ENCODE data around the gene LIN7A.

LIN7A gene, protein sequence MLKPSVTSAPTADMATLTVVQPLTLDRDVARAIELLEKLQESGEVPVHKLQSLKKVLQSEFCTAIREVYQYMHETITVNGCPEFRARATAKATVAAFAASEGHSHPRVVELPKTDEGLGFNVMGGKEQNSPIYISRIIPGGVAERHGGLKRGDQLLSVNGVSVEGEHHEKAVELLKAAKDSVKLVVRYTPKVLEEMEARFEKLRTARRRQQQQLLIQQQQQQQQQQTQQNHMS

DNA sequence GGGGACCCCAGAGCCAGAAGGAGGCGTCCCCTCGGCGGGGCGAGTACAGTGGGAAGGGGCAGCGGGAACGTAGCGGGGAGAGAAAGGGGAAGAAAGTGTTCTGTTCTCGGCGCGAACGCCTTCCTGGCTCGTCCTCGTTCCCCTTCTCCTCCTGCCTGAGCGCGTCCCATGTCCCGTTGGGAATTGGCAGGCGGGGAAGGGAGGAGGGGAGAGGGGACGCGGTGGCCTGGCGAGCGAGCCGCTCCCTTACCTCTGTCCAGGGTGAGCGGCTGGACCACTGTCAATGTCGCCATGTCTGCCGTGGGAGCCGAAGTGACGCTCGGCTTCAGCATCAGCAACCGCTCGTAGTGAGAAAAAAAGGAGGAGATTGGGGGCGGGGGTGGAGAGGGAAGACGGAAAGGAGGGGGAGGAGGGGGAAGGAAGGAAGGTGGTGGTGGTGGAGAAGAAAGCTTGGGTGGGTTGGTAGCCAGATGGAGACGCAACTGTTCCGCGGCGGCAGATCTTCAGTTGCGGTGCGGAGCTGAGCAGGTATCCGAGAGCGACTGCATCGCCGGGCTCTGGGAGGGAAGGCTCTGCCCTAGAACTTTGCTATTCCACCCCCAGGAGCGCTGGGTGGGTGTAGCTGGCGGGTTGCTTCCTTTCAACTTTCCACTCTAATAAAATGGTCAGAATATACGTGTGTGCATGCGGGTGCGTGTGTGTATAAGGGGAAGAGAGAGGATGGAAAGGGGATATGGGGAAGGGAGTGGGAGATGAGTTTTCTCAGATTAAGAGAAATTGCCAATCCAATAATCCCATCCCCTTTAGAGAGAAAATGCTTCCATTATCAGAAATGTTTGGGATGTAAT, at the start of gene LIN7A:
Gene LIN7A (minus strand): TSS at position 544 of the 848 bp plus-strand sequence. CDS start 212 bp downstream, at position 332.
- peak; percentile 38 for DNase-seq (ENCODE audit: low read depth, low spot score)

DNA sequence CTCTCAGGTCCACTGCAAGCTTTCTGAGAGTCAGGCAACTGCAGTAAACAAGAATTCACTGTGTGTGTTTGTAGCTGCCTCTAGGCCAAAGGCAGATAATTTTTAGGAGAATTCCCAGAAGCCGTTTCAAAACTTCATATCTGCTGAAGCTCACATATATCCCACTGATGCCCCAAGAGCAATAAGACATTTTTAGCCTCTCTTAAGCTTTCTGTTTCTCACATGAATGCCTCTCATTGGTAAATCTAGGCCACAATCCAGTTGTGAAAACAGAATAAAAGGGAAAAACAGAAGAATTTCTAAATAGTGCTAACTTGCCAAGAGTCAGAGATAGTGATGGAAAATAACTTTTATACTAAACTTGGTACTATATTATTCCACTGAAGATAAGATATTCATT, 48.5 kb upstream of the LIN7A start:
- DNase-seq (ENCODE audit: low read depth, low spot score), result no peak

DNA sequence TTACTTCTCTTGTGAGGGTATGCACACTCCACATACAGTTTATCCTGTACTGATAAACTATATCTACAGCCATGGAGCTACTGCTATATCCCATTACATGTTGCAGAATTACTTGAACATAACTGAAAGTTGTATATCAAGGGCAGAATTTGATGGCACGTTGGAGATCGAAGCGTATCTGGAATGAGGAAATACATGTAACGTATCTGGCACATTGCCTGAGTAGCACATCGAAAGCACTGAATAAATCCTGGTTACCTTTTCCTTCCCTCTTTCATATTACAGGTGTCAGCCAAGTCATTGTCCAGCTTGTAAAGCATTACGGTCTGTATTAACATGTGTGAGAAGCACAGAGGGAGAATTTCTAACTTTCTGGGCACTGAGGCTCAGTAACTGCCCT, 42.1 kb upstream of the LIN7A start:
- no peak for DNase-seq (ENCODE audit: low read depth, low spot score)

DNA sequence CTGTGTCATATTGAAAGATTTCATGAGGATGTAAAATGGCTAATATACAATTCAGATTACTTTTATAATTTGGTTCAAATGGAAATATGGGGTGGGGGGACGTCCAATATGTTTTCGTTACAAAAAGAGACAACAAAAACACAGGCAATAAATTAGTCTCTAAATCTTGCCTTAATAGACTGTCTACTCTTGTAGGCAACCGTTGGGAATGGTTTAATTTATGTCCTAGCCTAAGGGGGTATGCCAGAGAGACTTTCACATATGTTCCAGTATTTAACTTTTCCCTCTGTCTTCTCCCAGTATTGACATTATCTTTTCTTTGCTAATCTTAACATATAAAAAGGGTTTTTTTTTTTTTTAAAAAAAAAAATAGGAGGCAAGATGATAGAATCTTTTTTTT, 41.5 kb upstream of the LIN7A start:
- DNase-seq (ENCODE audit: low read depth, low spot score), result no peak

DNA sequence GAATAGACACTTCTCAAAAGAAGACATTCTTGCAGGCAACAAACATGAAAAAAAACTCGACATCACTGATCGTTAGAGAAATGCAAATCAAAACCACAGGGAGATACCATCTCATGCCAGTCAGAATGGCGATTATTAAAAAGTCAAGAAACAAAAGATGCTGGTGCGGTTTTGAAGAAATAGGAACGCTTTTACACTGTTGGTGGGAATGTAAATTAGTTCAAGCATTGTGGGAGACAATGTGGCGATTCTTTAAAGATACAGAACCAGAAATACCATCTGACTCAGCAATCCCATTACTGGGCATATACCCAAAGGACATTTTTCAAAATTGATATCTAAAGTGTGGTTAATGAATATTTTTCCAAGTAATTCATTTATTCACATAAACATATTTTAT, 39.6 kb upstream of the LIN7A start:
- no peak for DNase-seq (ENCODE audit: low read depth, low spot score)

DNA sequence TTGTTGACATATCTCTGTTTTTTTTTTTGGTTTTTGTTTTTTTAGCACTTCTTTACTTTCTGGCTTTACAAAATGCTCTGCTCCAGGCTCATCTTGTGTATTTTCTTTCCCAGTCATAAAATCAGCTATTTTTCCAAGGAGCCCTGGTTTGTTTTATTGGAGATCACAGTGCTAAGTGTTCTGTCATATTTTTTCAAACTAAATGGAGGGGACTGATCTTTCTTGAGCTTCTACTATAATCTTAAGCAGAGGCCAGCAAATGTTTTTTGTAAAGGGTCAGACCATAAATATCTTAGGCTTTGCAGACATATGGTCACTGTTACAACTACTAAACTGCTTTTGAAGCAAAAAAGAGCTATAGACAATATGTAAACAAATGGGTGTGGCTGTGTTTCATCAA, 30.6 kb upstream of the LIN7A start:
- DNase-seq (ENCODE audit: low read depth, low spot score), result no peak

DNA sequence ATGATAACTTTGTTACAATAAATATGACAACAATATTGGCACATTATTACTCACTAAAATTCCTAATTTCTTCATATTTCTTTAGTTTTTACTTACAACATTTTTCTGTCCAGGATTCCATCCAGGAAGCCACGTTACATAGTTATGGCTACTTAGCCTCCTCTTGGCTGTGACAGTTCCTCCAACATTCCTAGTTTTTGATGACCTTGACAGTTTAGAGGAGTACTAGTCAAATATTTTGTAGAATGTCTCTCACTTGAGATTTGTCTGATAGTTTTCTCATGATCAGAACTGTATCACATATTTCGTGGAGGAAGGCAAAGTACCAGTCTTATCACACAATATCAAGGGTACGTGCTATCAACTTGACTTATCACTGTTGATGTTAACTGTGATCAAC, 29.8 kb upstream of the LIN7A start:
- no peak for DNase-seq (ENCODE audit: low read depth, low spot score)

DNA sequence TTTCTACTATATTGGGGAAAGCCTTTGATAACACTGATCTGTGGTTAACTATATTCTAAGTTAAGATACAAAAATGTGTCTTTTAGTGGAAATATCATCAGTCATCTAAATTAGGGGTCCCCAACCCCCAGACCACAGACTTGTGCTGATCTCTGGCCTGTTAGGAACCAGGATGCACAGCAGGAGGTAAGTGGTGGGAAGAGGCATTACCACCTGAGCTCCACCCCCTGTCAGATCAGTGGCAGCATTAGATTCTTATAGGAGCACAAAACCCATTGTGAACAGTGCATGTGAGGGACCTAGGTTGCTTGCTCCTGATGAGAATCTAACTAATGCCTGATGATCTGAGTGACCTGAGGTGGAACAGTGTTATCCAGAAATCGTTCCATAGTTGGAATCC, 28.3 kb upstream of the LIN7A start:
- peak; percentile 30 for DNase-seq (ENCODE audit: low read depth, low spot score)

DNA sequence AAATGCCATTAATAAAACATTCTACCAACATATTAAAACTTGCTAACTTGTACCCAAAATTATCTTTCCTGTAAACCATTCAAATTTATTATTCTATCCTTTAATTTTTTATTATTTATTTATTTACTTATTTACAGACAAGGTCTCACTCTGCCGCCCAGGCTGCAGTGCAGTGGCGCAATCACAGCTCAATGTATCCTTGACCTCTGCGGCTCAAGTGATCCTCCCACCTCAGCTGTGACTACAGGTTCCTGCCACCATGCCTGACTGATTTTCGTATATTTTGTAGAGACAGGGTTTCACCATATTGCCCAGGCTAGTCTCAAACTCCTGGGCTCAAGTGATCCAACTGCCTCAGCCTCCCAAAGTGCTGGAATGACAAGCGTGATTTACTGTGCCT, 20.4 kb upstream of the LIN7A start:
- no peak for DNase-seq (ENCODE audit: low read depth, low spot score)

DNA sequence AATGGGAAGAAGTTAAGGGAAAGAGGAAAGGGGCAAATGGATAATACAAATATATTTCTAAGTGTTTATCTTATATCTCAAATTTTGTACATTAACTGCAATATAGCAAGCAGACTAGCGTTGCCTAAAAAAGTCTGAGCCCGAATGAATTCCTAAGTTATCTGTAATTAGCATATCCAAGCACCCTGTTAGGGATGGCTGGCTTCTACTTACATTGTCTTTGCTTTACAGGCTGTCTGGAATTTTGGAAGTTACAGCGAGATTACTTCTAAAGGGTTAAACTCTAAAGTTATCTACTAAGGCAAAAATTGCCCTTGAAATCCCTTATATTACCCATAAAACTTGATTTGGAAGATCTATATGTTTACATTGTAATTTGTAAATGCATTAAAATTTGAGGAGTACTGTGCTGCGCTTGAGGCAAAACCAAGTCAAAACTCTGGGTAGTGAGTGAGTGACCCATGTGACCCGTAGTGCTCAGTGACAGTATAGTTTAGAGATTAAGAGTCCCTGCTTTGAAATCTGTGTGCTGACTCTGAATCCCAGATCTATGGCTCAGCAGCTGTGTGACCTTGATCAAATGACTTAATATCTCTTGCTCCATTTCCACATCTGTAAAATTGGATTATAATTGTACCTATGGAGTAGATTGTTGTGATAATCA, 17.3 kb upstream of the LIN7A start:
- no peak for DNase-seq (ENCODE audit: low read depth, low spot score)

DNA sequence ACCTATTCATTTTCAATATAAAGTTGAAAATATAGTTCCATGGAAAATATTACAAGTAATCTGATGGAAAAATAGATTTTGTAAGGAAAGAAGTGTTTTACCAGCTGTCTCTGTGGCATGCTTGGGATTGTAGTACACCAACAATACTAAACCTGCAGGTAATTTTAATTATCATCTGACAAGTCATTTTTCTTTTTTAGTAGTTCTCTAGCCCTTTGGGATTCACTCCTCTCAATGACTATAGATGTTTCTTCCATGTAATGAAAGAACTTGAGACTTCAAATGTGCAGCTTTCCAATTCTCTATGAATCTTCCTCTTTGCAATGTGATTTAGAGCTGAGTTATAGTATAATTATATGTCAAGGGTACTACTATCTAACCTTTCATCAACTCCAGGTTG, 14.7 kb upstream of the LIN7A start:
- DNase-seq (ENCODE audit: low read depth, low spot score), result no peak

DNA sequence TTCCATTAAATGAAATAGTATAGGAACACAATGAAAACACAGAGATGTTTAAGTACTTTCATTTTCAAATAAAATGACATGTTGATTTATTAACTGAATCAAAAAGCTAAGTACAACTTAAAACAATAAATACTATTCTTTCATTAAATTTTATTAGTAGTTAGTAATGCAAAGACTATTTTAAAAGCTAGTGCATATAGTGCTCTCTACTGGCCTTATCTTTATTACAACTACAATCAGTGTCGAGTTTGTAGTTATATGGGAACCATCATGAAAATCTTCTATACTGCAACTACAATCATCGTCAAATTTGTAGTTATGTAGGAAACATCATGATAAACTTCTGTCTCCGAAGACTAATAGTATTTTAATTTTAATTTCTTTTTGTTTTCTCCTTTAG, 8.9 kb upstream of the LIN7A start:
- no peak for DNase-seq (ENCODE audit: low read depth, low spot score)

DNA sequence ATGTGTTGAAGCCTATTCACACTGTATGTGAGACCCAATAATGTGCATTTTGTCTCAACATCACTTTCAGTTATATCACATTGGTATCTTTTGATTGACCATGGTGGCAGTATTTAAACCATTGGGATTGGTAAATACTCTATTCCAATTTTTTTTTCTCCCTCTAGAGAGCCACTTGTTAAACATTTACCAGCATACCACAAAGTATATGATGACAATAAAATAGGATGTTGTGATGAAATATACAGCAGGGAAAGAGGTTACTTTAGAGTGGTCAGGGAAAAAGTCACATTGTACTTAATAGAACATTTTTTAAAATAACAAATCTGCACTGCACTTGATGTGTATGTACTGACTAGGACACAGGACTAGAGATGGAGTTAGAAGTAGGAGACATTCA, 5.6 kb upstream of the LIN7A start:
- DNase-seq (ENCODE audit: low read depth, low spot score), result no peak

DNA sequence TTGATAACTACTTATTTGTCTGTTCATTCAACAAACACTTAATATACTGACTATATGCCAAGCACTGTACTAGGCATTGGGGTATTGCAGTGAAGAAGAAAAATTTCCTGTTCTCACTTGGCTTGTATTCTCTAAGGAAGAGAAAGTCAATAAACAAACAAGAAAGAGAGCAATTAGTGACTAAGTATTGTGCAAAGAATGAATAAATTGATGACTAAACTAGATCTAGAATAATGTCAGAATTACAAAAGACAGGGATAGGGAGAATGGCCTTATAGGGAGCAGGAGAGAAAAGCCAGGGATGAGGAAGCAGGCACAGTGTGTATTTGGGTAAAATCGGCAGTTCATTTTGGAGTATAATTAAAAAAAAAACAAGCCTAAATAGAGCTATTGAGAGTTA, 4.2 kb upstream of the LIN7A start:
- no peak for DNase-seq (ENCODE audit: low read depth, low spot score)

DNA sequence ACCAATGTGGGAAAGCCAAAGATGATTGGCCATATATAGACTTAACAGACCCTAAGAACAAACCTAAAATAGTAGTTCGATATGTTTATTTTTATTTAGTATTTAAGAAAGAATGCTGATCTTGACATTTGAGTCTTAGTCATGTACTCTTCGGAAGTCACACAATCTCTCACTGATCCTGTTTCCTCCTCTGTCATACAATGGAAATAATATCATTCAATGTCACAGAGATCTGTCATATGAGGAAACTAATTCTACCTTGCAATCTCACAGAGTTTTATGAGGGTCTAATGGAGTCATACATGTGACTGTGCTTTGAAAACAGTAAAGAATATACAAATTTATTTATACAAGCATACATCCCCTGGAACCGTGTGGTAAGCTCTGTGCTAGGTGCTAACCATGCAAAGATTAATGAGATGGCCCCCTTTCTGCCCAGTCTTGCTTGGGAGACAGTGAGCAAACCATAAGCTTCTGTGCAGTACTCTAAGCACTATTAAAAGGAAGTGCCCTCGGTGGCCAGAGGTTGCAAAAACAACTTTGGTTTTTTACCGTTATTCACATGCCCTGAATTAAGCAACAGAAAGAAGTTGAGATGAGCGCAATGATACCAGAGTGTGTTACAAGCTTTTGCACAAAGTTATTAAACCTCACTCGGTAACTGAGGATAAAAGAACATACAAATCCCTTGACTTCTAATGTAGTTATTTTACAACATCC, 1.7 kb upstream of the LIN7A start:
- DNase-seq (ENCODE audit: low read depth, low spot score), result no peak

DNA sequence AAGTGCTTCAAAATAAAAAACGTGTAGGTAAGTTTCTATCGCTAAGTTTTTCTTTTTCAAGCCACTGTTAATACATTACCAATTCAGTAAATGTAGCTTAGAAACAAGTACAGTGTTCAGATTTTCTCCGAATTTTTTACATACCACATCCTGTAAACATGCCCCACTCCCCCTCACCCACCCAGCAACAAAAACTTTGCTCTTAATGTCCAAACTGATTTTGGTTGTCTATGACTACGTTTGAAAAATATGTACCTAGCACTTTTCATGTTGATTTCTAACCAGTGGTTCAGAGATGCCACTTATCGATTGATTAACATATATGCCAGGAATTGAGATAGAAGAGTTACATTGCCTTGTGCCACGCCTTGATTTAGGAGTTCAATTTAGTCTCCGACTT, 663 bp upstream of the LIN7A start:
- no peak for DNase-seq (ENCODE audit: low read depth, low spot score)

DNA sequence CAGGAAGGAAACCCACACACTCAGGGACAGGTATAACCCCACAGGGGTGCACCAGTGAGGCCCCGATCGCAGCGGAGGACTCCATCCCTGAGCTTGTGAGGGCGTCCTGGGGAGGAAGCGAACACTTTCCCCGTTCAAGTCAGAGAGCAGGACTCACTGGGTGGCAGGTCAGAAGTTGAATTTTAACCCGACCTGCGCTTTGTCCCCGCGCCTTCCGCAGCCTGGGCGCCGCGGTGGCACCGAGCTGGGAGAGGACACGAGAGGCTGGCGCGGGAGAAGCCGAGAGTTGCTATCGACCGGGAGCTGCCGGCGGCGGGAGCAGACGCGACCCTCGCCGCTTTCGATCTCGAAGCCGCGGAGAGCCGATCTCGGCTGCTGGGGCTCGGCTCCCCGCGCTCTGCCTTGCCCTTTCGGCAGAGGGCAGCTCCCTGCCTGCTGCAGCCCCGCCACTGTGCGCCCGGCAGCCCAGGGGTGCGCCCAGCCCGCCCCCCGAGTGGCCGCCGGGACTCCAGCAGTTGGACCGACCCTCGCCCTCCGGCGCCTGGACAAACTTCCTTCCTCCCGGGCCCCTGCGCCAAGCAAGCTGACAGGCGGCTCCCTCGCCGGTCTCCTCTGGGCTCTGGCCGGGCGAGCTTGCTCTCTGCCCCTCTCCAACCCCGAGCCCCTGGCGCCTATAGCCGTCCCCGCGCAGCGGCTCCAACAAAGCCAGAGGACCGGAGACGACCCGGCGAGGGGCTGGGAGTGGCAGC, 918 bp downstream of the LIN7A start:
- peak; percentile 30 for DNase-seq (ENCODE audit: low read depth, low spot score)

DNA sequence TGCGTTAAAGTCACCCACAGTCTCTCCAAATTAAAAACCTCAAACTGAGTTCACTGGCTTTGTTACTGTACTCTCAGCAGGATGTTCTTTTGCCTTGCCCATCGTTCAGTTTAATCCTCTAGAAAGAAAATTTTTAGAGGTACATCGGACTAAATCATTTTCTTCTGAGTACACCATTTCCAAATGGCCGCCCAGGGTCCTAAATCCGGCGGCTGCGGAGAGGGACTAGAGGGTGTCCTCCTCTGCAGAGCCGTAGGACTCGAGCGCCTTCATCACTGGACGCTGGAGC, 1.4 kb downstream of the LIN7A start:
- DNase-seq (ENCODE audit: low read depth, low spot score), result no peak

DNA sequence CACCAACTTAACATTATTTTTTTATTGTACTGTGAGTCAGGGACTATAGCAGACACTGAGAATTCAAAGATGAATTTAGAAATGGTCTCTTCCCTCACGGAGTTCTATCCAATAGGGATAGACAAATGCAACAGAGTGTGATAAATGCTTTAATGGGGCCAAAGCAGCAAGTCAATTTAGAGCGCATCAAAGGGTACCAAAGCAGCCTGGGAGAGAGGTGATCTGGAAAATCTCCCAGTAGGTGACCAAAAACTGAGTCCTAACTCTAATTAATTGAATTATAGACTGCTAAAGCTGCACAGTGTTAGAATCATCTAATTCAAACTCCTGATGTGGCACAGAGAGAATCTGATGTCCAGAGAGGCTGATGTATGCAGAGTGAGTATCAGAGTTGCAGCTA, 2.6 kb downstream of the LIN7A start:
- no peak for DNase-seq (ENCODE audit: low read depth, low spot score)

DNA sequence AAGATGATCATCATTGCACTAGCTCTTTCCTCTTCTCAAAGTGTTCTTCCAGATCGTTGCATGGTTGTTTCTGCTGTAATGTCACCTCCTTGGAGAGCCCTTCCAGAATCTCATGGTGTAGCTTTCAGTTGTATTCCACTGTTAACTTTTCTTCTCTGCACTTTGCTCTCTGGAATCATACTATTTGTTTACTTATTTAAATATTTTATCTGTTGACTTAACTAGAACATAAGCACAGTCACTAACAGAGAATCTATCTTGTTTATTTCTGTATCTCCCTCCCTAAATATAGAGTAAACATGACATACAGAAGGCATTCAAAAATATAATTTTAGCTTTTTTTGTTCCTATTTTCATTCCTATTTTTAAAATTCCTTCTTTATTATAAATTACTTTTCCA, 11.8 kb downstream of the LIN7A start:
- no peak for DNase-seq (ENCODE audit: low read depth, low spot score)

DNA sequence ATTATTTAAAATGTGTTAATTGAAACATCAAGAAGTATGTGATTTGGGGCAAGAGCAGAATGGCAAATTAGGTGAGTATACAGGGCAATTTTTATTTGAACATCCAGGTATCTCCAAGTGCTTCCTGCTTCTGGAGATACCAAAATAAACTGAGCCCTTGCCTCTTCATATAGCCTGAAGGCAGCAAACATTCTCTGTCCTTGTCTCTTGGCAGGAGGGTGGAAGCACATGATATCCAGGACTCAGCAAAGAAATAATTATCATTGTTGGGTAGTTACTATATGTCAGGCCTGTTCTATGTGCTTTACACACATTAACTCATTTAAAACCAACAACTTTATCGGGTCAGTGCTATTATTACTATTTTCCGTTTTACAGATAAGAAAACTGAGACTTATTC, 12.5 kb downstream of the LIN7A start:
- no peak for DNase-seq (ENCODE audit: low read depth, low spot score)

DNA sequence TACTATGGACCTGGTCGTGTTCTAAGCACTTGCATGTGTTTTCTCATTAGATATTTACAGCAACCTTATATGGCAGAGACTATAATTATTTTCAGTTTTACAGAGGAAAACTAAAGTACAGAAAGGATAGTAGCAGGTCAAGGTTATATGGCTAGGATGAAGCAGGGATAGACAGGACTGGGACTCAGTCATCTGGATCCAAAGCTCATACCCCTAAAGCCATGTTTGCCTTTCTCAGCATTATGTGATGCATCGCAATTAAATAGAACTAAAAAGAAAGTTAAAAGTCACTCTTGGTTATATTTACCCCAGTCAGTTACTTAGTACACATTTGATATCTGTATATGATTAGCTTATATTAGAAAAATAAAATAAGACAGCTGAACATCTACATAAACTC, 13.3 kb downstream of the LIN7A start:
- no peak for DNase-seq (ENCODE audit: low read depth, low spot score)

Measured in iPS DF 19.7 (cell line).